ENCODE data around the gene RAB25.

DNA sequence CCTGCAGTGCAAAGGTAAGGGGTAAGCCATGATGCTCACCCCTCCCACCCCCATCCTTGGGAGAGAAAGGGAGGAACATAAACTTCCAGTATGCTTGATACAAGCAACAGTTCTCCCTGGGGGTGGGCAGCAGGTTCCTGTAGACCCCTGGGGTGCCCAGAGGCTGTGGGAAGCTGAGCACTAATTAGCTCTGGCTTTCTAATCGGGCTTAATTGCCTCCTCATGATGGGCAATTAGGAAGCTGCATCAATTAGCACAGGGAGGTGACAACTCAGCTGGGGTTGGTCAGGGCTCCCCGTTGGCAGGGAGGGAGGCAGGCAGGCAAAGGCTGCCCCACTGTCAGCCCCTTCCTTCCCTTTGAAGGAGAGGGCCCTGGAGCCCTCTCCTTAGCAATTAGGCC, 37.8 kb downstream of the RAB25 start:
- no peak for TF ChIP-seq CTCF (IDR thresholded peaks at IDR 0.05; ENCODE audit: insufficient read depth, low read length, poor library complexity, severe bottlenecking)
- no peak for TF ChIP-seq EZH2phosphoT487 (conservative IDR thresholded peaks at IDR 0.05; ENCODE audit: low read length)
